Smooth muscle cell (in vitro differentiated cells): Measurements from ENCODE around the gene CELF2. TPM values are rescaled to one million over a fixed set of nuclear protein-coding genes. Genes with fewer than 3 reads are reported as not detected.

Experiments
- DNase-seq: peaks from one replicate; lab custom pipeline; 2025; ENCODE audit not compliant: unreplicated experiment; lab: John Stamatoyannopoulos, UW
- H2AFZ ChIP-seq: fragments of 200-600 bp; sonication (generic); 2 replicates; pipeline ENCODE4 v1.6.0; 2016; ENCODE audit warnings: antibody characterized with exemption, low read depth, mild to moderate bottlenecking
- H3F3A ChIP-seq: fragments of 200-600 bp; sonication (generic); 2 replicates; pipeline ENCODE4 v1.6.0; 2017; ENCODE audit warnings: antibody characterized with exemption, low read depth
- H3K27ac ChIP-seq: fragments of 200-600 bp; sonication (generic); 2 replicates; pipeline ENCODE4 v1.5.1; 2016; ENCODE audit warnings: low read depth, mild to moderate bottlenecking
- H3K27me3 ChIP-seq: fragments of 200-600 bp; sonication (generic); 2 replicates; pipeline ENCODE4 v1.6.1; 2016; ENCODE audit warnings: low read depth, mild to moderate bottlenecking
- H3K36me3 ChIP-seq: fragments of 200-600 bp; sonication (generic); 2 replicates; pipeline ENCODE4 v1.5.1; 2016; ENCODE audit warnings: low read depth
- H3K4me1 ChIP-seq: fragments of 200-600 bp; sonication (generic); 2 replicates; pipeline ENCODE4 v1.5.1; 2016; ENCODE audit warnings: low read depth
- H3K4me2 ChIP-seq: fragments of 200-600 bp; sonication (generic); 2 replicates; pipeline ENCODE4 v1.6.0; 2016; ENCODE audit warnings: mild to moderate bottlenecking
- H3K4me3 ChIP-seq: fragments of 200-600 bp; sonication (generic); 2 replicates; pipeline ENCODE4 v1.5.1; 2016; ENCODE audit warnings: mild to moderate bottlenecking
- H3K79me2 ChIP-seq: fragments of 200-600 bp; sonication (generic); 2 replicates; pipeline ENCODE4 v1.6.0; 2016; ENCODE audit warnings: low read depth, mild to moderate bottlenecking
- H3K9ac ChIP-seq: fragments of 200-600 bp; sonication (generic); 2 replicates; pipeline ENCODE4 v1.6.0; 2016; ENCODE audit warnings: low read depth
- H3K9me3 ChIP-seq: fragments of 200-600 bp; sonication (generic); replicated peaks from 2 replicates; pipeline ENCODE4 v1.5.1; 2016; ENCODE audit warnings: low read depth
- H4K20me1 ChIP-seq: fragments of 200-600 bp; sonication (generic); 2 replicates; pipeline ENCODE4 v1.6.0; 2016; ENCODE audit warnings: low read depth
- CTCF ChIP-seq: fragments of 200-600 bp; sonication (generic); IDR thresholded peaks from 2 replicates; pipeline ENCODE4 v1.5.1; 2017; ENCODE audit warnings: borderline replicate concordance, mild to moderate bottlenecking, antibody characterized with exemption; ENCODE audit not compliant: insufficient read depth, poor library complexity, severe bottlenecking
- WGBS: methylation state at CpG from one replicate; pipeline ENCODE4 v1.1.7; 2016; ENCODE audit warnings: low lambda C conversion rate; 5-methylcytosine and 5-hydroxymethylcytosine counted together
- polyA plus RNA-seq: library from polyadenylated mRNA; unstranded; fragments of >200 nt; fragmentation: Nextera tagmentation; extraction: Ambion mirVana; gene quantifications from 2 replicates; pipeline ENCODE4 v1.2.1, GENCODE V29; 2016
- total RNA-seq: library from RNA; depleted of rRNA; stranded (reverse); fragments of >200 nt; gene quantifications from 2 replicates; pipeline ENCODE4 v1.2.3, GENCODE V29; 2014

The CELF2 gene
- total and polyA plus RNA-seq, 2 experiments from 2014 or later = 3.0 to 4.7 TPM

DNA sequence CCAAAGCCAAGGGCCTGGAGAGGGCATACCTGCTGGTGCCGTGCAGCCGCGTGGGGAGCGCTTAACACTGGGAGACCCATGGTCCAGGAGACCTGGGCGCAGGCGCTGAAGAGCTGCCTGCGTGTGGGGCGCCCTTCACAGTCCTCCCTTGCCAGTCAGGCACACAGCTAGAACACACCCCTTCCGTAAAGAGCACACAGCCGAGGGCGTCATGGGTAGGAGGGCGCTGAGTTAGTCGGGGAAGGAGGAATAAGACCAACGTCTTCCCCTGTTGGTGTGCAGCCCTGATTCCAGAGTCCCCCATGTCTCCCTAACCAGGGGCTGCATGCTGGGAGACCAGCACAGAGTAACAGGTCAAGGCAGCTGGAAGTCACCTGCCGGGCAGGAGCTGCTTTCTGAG, 319.8 kb downstream of the CELF2 start:
- Histone ChIP-seq H3K4me3 (no peak overlapping the region), H3K36me3 (no peaks in the 10 kb centered on the region), H3K27me3 (no peaks in the 10 kb centered on the region), H3K79me2 (no peaks in the 10 kb centered on the region), H4K20me1 (no peaks in the 10 kb centered on the region), H3K9me3 (no peaks in the 10 kb centered on the region), H2AFZ (no peak overlapping the region), H3F3A (peaks cover 5% of the 10 kb centered on the region), H3K4me1 (peaks cover 29% of the 10 kb centered on the region), H3K27ac (no peak overlapping the region), H3K4me2 (no peak overlapping the region), H3K9ac (no peak overlapping the region)
- 90% methylated on average over 15 of the region's 15 CpGs for WGBS
- TF ChIP-seq CTCF = no peak
- no peak for DNase-seq

DNA sequence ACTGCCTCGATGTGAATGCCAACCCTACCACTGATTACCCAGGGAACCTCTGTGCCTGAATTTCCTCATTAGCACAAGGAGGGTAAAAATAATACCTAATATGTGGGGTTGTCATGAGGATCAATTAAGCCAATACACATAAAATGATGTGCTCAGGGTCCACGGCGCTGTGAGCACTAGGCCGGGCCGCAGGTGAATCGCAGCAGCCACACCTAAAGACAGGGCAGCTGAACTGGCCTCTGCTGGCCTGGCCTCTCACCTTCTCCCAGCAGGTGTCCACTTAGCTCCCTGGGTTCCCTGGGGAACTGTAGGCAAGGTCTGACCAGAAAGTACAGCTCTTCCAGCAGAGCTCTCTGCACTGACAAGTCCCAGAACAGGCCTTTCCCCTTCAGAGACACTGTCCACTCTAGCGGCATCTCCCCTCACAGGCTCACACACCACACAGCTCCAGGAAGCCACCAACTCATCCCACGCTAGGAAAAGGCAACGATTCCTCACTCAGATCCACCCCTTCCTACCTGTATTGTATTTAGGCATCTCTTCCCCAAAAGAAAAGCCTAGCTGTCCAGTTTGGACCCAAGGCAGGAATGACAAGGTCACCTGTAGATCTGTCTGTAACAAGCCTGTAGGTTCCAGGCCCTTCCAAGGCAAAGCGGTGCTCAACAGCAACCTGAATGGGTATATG, 320.6 kb downstream of the CELF2 start:
- Histone ChIP-seq H3F3A (peaks cover 5% of the 10 kb centered on the region), H3K27me3 (no peaks in the 10 kb centered on the region), H3K4me1 (peaks cover 29% of the 10 kb centered on the region), H3K4me3 (no peak overlapping the region), H3K79me2 (no peaks in the 10 kb centered on the region), H4K20me1 (no peaks in the 10 kb centered on the region), H3K4me2 (no peak overlapping the region), H3K9me3 (no peaks in the 10 kb centered on the region), H3K36me3 (no peaks in the 10 kb centered on the region), H3K9ac (no peak overlapping the region), H3K27ac (no peak overlapping the region), H2AFZ (no peak overlapping the region)
- DNase-seq = no peak
- 96% methylated on average over 10 of the region's 10 CpGs for WGBS
- TF ChIP-seq CTCF = no peak

DNA sequence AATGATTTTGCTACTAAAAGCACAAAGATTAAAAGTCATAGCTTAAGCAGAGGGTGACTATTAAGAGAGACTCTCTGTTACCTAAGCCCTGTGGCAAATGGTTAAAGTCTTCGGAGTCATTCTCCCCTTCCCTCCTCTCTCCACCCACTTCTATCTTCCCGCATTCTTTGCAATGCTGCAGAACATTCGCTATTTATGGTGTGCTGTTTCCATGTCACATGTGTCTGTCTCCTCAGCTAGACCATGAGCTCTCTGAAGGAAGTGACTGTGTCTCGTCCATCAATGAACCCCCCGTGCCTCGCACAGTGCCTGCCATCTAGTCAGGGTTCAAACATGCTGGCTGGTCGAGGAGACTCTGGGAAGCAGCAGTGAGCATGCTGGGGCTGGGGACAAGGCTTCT, 321.3 kb downstream of the CELF2 start:
- Histone ChIP-seq H3K4me2 (no peak overlapping the region), H3K9me3 (no peaks in the 10 kb centered on the region), H3K36me3 (no peaks in the 10 kb centered on the region), H3K4me3 (no peak overlapping the region), H3K79me2 (no peaks in the 10 kb centered on the region), H3K27me3 (no peaks in the 10 kb centered on the region), H3K27ac (no peak overlapping the region), H3F3A (peaks cover 5% of the 10 kb centered on the region), H4K20me1 (no peaks in the 10 kb centered on the region), H2AFZ (no peak overlapping the region), H3K4me1 (peaks cover 29% of the 10 kb centered on the region), H3K9ac (no peak overlapping the region)
- TF ChIP-seq CTCF = no peak
- DNase-seq = no peak
- WGBS = 40% methylated on average over 7 of the region's 7 CpGs

- Histone ChIP-seq H3K9me3 (no peaks in the 10 kb centered on the region), H3K27me3 (no peaks in the 10 kb centered on the region), H3K4me3 (no peak overlapping the region), H3K4me1 (peaks cover 25% of the 10 kb centered on the region), H3F3A (peaks cover 5% of the 10 kb centered on the region), H2AFZ (no peak overlapping the region), H3K4me2 (no peak overlapping the region), H3K27ac (no peak overlapping the region), H3K36me3 (no peaks in the 10 kb centered on the region), H4K20me1 (no peaks in the 10 kb centered on the region), H3K9ac (no peak overlapping the region), H3K79me2 (no peaks in the 10 kb centered on the region)
- no peak for DNase-seq
- TF ChIP-seq CTCF = no peak
- WGBS = 93% methylated on average over 18 of the region's 18 CpGs
Observed at GRCh38 chr10:11339660-11340059, 322.0 kb downstream of the CELF2 start.
